ACC112 (cell line): ENCODE results near the gene SLIT3.

Experiments
- H2AFZ ChIP-seq: fragments of 200-600 bp; sonication (generic); one replicate; pipeline ENCODE4 v1.6.0; 2017; ENCODE audit warnings: antibody characterized with exemption, low read length; ENCODE audit not compliant: unreplicated experiment
- H3K27ac ChIP-seq: fragments of 200-600 bp; sonication (generic); 2 replicates; pipeline ENCODE4 v1.5.1; 2014; ENCODE audit warnings: low read depth, mild to moderate bottlenecking, antibody characterized with exemption, low read length, moderate library complexity
- H3K27me3 ChIP-seq: fragments of 200-600 bp; sonication (generic); 2 replicates; pipeline ENCODE4 v1.6.1; 2014; ENCODE audit warnings: mild to moderate bottlenecking, antibody characterized with exemption, low read length, moderate library complexity, mixed read lengths; ENCODE audit not compliant: insufficient read depth
- H3K36me3 ChIP-seq: fragments of 200-600 bp; sonication (generic); 2 replicates; pipeline ENCODE4 v1.6.1; 2016; ENCODE audit warnings: mild to moderate bottlenecking, antibody characterized with exemption, low read length, moderate library complexity, mixed read lengths; ENCODE audit not compliant: insufficient read depth
- H3K4me1 ChIP-seq: fragments of 200-600 bp; sonication (generic); one replicate; pipeline ENCODE4 v1.6.1; 2016; ENCODE audit warnings: low read length, mixed read lengths; ENCODE audit not compliant: insufficient read depth, unreplicated experiment, control insufficient read depth
- H3K4me3 ChIP-seq: fragments of 200-600 bp; sonication (generic); 2 replicates; pipeline ENCODE4 v1.5.1; 2014; ENCODE audit warnings: mild to moderate bottlenecking, low read depth, low read length
- H3K79me2 ChIP-seq: fragments of 200-600 bp; sonication (generic); one replicate; pipeline ENCODE4 v1.6.0; 2016; ENCODE audit warnings: low read length; ENCODE audit not compliant: control insufficient read depth, unreplicated experiment, insufficient read depth

Gene SLIT3

DNA sequence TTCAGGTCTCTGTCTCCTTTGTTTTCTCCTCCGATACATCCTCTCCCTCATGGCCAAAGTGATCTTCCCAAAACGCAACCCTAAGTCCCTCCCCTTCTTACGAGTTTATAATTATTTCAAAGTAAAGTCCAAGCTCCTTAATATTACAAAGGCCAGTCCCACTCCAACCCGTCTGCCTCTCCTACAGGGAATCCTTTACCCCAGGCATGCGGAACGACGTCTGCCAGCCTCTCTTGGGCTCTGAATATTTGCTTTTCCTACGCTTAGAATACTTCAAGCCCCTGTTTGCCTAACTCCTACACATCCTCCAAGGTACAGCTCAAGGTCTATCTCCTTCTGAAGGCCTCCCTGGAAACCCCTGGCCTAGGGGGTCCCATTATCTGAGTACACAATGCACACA is 246.4 kb downstream of the SLIT3 start:
- Histone ChIP-seq H3K27me3 (no peaks in the 10 kb centered on the region), H3K79me2 (no peaks in the 10 kb centered on the region), H3K4me1 (peaks cover 15% of the 10 kb centered on the region), H3K4me3 (no peak overlapping the region), H3K27ac (no peak overlapping the region), H3K36me3 (no peaks in the 10 kb centered on the region), H2AFZ (no peak overlapping the region)

DNA sequence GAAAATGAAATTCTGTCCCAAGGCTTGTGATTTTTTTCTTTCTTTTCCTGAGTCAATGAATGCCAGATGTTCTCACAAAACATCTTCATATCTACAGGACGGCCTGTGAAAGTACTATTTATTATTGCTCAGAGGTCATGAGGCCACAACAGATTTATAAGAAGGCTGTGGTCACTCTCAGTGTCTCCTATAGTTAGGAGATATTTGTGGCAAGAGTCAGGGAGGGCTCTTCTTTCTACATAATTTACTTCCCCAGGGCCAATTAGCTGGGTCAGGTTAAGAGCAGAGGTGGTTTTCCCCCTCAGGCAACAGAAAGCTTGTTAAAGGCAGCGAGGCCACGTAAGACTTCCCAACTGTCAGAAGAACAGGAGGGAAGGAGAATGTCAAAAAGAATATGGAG is 248.7 kb downstream of the SLIT3 start:
- no peak overlapping the region for H2AFZ ChIP-seq
- H3K27ac ChIP-seq = no peak overlapping the region

DNA sequence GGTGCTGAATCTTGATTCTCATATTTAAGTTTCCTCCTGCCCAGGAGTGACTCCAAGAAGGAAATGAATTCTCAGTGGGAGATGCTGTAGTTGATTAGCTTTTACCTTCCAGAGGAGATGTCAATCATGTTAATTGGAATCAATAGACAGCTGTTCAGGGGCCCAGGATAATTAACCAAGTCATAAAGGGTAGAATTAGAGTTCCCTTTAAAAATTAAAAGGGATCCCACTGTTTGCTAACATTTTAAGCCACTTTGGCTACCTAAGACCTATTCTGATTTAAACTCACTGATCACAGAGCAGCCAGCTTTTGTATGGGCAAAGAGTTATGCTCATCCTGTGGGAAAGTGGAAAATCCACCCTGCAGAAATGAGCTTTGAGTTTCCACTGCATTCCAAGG is 249.6 kb downstream of the SLIT3 start:
- Histone ChIP-seq H2AFZ (no peak overlapping the region), H3K4me3 (no peak overlapping the region), H3K27me3 (no peaks in the 10 kb centered on the region), H3K36me3 (no peaks in the 10 kb centered on the region), H3K27ac (no peak overlapping the region), H3K79me2 (no peaks in the 10 kb centered on the region), H3K4me1 (peaks cover 20% of the 10 kb centered on the region)

More for the DNA sequence above, 248.7 kb downstream of the SLIT3 start:
- H3K4me1 ChIP-seq = peaks cover 20% of the 10 kb centered on the region
- H3K4me3 ChIP-seq = no peak overlapping the region
- H3K36me3 ChIP-seq = no peaks in the 10 kb centered on the region
- no peaks in the 10 kb centered on the region for H3K27me3 ChIP-seq
- H3K79me2 ChIP-seq = no peaks in the 10 kb centered on the region

DNA sequence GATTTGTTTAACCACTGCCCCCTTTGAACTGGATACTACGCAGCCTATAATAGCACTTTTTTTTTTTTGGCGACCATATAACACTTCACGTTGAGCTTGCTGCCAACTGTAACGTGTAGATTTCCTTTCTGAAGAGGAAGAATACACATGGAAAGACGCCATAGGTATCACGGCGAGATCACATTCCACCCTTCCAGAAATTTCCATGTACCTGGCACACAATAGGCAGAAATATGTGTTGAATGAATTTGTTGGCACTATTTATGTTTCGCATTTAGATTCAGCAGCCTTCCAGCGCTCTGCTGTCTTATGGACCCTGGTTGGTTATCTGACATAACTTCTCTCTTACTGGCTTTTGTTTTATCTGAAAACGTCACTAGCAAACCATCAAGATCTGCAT is 250.3 kb downstream of the SLIT3 start:
- H3K36me3 ChIP-seq = no peaks in the 10 kb centered on the region
- no peaks in the 10 kb centered on the region for H3K79me2 ChIP-seq
- H3K4me3 ChIP-seq = no peak overlapping the region
- H3K27me3 ChIP-seq = no peaks in the 10 kb centered on the region
- peaks cover 20% of the 10 kb centered on the region for H3K4me1 ChIP-seq
- H2AFZ ChIP-seq = no peak overlapping the region
- H3K27ac ChIP-seq = no peak overlapping the region

DNA sequence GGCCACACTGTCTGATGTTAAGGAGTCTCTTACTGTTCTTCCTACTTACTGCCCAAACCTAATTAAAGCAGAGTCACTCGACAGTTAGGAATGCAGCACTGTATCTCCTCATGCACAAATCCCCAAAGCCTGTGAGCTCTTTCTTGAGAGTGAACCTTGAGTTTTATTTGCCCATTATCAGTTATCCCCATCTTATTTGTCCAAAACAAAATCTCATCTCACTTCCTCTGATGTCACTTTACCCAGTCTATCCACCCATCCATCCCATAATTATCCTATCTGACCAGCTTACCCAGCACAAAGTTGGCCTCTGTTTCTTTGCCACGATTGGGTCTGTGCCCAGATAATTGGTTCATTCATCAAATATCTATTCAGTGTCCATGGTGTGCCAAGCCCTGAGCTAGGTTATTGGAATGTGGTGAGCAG is 250.8 kb downstream of the SLIT3 start:
- Histone ChIP-seq H3K27ac (peak overlapping the region; percentile 47), H3K4me1 (peaks cover 20% of the 10 kb centered on the region), H3K27me3 (no peaks in the 10 kb centered on the region), H3K4me3 (no peak overlapping the region), H3K36me3 (no peaks in the 10 kb centered on the region), H3K79me2 (no peaks in the 10 kb centered on the region), H2AFZ (no peak overlapping the region)

DNA sequence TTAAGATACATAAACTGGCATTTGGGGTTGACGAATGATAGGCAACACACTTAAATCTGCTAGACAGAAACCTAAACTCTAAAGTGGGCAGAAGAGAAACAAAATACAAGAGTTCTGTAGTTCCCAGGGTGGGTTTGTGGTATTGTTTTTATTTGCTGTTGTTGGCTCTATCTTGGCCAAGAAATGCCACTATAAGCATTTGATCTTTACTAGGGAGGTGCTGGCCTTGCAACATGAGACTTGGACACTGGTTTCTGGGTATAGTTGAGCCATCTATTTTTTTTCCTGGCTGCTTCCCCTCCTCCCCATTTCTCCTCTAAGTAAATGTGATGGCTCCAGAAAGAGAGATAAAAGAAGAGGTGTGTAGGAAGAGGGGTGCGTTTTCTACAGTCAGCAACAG is 251.2 kb downstream of the SLIT3 start:
- H3K36me3 ChIP-seq = no peaks in the 10 kb centered on the region
- H3K79me2 ChIP-seq = no peaks in the 10 kb centered on the region
- H2AFZ ChIP-seq = no peak overlapping the region
- H3K27me3 ChIP-seq = no peaks in the 10 kb centered on the region
- no peak overlapping the region for H3K4me3 ChIP-seq
- H3K4me1 ChIP-seq = peaks cover 20% of the 10 kb centered on the region
- peak overlapping the region; percentile 47 for H3K27ac ChIP-seq

DNA sequence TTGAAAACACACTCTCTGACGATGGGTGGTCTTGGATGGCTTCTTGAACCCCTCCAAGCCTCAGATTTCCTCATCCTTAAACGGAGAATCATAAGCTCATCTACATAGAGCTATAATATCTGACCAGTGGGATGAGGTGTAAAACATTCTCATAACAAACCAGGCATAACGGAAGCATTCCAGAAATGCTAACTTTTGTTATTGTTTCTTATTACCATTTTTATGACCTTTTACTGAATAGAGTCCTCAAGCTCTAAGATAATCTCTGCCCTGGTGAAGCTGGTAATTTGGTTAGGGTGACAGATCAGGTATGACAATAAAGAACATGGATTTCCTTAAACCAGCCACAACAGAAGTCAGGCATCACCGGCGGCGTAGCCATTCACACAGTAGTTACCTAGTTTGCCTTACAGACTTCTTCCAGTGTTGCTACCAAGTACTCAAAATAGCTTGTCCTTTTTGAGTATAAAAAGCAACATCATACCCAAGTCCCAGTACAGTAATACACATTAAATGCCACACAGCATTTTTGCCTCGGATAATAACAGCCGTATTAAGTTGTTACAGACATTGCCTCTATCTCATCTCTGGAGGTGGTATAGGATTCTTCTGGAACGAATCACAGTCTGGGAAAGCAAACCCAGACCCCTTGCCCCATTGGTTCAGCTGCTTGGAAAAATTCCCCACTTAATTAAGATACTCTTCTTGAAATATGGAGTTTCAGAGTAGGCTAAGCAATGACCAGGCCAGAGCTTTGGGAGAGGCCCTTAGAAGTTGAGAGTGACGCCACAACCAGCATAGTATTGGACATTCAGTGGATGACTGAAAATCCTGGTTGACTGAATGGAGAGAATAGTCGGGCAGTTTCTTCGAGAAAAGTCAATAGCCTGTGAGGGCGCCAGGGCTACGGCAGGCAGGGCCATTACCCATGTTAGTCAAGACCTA is 252.5 kb downstream of the SLIT3 start:
- no peaks in the 10 kb centered on the region for H3K79me2 ChIP-seq
- H3K4me3 ChIP-seq = no peak overlapping the region
- H3K36me3 ChIP-seq = no peaks in the 10 kb centered on the region
- H2AFZ ChIP-seq = no peak overlapping the region
- no peak overlapping the region for H3K27ac ChIP-seq
- H3K4me1 ChIP-seq = peaks cover 20% of the 10 kb centered on the region
- no peaks in the 10 kb centered on the region for H3K27me3 ChIP-seq

DNA sequence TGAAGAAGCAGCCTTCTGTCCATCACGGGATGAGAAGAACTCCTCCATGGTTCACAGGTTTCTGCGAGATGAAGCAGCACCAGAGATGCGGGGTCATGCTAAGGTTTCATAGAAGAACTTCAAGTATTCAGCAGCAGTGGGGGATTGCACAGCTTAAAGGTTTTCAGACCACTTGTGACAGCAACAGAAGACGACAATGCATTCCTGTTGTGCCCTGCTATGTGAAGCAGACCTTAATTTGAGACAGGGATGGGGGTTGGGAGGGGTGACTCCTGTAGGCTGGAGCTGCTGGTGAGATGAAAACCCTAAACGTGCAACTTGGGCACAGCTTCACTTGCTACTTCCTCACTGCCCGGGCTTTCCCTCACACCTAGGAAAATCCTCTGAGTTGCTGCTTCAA is 256.0 kb downstream of the SLIT3 start:
- Histone ChIP-seq H2AFZ (no peak overlapping the region), H3K79me2 (no peaks in the 10 kb centered on the region), H3K4me1 (peaks cover 10% of the 10 kb centered on the region), H3K4me3 (no peak overlapping the region), H3K27me3 (no peaks in the 10 kb centered on the region), H3K27ac (no peak overlapping the region), H3K36me3 (no peaks in the 10 kb centered on the region)

DNA sequence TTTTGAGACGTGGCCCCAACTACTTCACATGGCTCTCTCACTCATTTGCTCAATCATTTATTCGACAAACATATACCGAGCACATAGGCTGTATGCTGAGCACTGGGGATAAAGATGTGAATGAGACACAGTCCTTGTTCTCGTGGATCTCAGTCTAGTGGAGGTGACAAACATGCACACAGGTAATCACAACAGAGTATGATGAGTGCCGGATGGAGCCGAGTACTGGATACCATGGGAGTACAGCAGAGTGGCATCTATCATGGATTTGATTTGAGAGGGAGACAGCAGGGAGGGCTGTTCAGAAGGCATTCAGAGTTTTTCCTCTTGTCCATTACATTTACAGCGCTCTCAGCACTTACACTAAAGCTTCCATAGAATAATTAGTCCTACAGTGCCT is 259.8 kb downstream of the SLIT3 start:
- Histone ChIP-seq H3K36me3 (no peaks in the 10 kb centered on the region), H3K79me2 (no peaks in the 10 kb centered on the region), H3K4me1 (no peaks in the 10 kb centered on the region), H2AFZ (no peak overlapping the region), H3K4me3 (no peak overlapping the region), H3K27ac (no peak overlapping the region), H3K27me3 (no peaks in the 10 kb centered on the region)

DNA sequence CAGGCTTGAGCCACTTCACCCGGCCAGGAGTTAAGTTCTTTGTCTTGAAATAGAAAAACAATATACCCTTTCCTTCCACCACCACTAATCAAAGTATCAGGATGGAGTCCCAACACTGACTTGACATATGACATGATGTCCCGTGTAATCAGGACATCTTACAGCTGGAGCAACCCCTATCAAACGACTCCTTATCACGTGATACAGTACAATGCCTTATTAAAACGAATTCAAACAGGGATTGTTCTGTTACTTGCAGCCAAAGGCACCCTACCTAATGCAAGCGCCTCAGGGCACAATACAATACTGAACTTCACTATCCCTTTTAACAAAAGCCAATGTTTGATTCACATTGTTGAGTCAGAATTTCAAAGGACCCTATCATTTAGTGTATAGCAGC is 261.3 kb downstream of the SLIT3 start:
- no peaks in the 10 kb centered on the region for H3K4me1 ChIP-seq
- H3K79me2 ChIP-seq = no peaks in the 10 kb centered on the region
- no peak overlapping the region for H3K27ac ChIP-seq
- H3K4me3 ChIP-seq = no peak overlapping the region
- H3K36me3 ChIP-seq = no peaks in the 10 kb centered on the region
- no peak overlapping the region for H2AFZ ChIP-seq
- H3K27me3 ChIP-seq = no peaks in the 10 kb centered on the region

DNA sequence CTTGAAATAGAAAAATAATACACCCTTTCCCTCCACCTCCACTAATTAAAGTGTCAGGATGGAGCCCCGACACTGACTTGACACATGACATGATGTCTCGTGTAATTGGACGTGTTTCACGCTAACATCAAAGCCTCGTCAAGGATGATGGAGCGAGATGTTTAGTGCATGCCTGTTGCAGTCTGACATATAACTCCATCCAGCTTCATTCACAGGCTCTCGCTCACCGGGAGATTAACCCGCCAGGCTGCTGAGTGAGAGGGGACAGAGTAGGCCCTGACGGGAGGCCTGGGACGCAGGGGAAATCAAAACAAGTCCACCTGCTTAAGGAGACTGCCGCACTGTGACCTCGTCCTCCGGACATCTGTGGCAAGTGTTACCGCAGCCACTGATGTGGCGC is 263.5 kb downstream of the SLIT3 start:
- Histone ChIP-seq H3K27me3 (no peaks in the 10 kb centered on the region), H3K27ac (no peak overlapping the region), H3K4me3 (no peak overlapping the region), H3K4me1 (no peaks in the 10 kb centered on the region), H3K36me3 (no peaks in the 10 kb centered on the region), H3K79me2 (no peaks in the 10 kb centered on the region), H2AFZ (no peak overlapping the region)
